Measurements from ENCODE around the gene IPMK. TPM values are rescaled to one million over a fixed set of nuclear protein-coding genes. Genes with fewer than 3 reads are reported as not detected.

Gene IPMK
- total RNA-seq, 1 donor from 2014 or later: 14.3 TPM

- no peak overlapping the region for H3K9ac ChIP-seq
- Mint-ChIP-seq H3K4me1 (no peaks in the 10 kb centered on the region), H3K27me3 (ENCODE audit: insufficient read depth, low read depth) (peaks cover 5% of the 10 kb centered on the region), H3K9me3 (no peaks in the 10 kb centered on the region), H3K36me3 (no peaks in the 10 kb centered on the region), H3K4me3 (no peak overlapping the region), H3K27ac (no peak overlapping the region)
- H3F3A ChIP-seq (ENCODE audit: low read depth): no peaks in the 10 kb centered on the region
- no peak for TF ChIP-seq EZH2phosphoT487 (IDR thresholded peaks at IDR 0.05)
- no peak for TF ChIP-seq CTCF (IDR thresholded peaks at IDR 0.05)
- no peak for TF ChIP-seq EZH2 (IDR thresholded peaks at IDR 0.05)
- no peak for DNase-seq (ENCODE audit: low spot score)
- no peaks in the 10 kb centered on the region for H3K9me3 ChIP-seq (ENCODE audit: low read depth)
- no peak overlapping the region for H3K27ac ChIP-seq
- H2AFZ ChIP-seq (replicated peaks): no peak overlapping the region
- H3K4me1 ChIP-seq: no peaks in the 10 kb centered on the region
- no peaks in the 10 kb centered on the region for H3K36me3 ChIP-seq
- H4K20me1 ChIP-seq (ENCODE audit: low read depth): no peaks in the 10 kb centered on the region
- H3K4me2 ChIP-seq: no peak overlapping the region
- no peak overlapping the region for H3K4me3 ChIP-seq
- H3K27me3 ChIP-seq: no peaks in the 10 kb centered on the region
- H3K79me2 ChIP-seq (ENCODE audit: low read depth): no peaks in the 10 kb centered on the region
Measured at GRCh38 chr10:58174831-58175230, 92.9 kb downstream of the IPMK start.

GRCh38 chr10:58173391-58173790 lies 94.3 kb downstream of the IPMK start:
- Mint-ChIP-seq H3K36me3 (no peaks in the 10 kb centered on the region), H3K27me3 (ENCODE audit: insufficient read depth, low read depth) (peaks cover 5% of the 10 kb centered on the region), H3K4me1 (no peaks in the 10 kb centered on the region), H3K4me3 (no peak overlapping the region), H3K9me3 (no peaks in the 10 kb centered on the region), H3K27ac (no peak overlapping the region)
- Histone ChIP-seq H3K79me2 (ENCODE audit: low read depth) (no peaks in the 10 kb centered on the region), H3K36me3 (no peaks in the 10 kb centered on the region), H3K4me3 (no peak overlapping the region), H3K9ac (no peak overlapping the region), H3K9me3 (ENCODE audit: low read depth) (no peaks in the 10 kb centered on the region), H3K27me3 (no peaks in the 10 kb centered on the region), H4K20me1 (ENCODE audit: low read depth) (no peaks in the 10 kb centered on the region), H3K27ac (no peak overlapping the region), H3F3A (ENCODE audit: low read depth) (no peaks in the 10 kb centered on the region), H2AFZ (replicated peaks) (no peak overlapping the region), H3K4me1 (no peaks in the 10 kb centered on the region), H3K4me2 (no peak overlapping the region)
- TF ChIP-seq EZH2 (IDR thresholded peaks at IDR 0.05) (no peak), EZH2phosphoT487 (IDR thresholded peaks at IDR 0.05) (no peak), CTCF (IDR thresholded peaks at IDR 0.05) (no peak)
- DNase-seq (ENCODE audit: low spot score): no peak

GRCh38 chr10:58171146-58171545 lies 96.5 kb downstream of the IPMK start:
- DNase-seq (ENCODE audit: low spot score): no peak
- no peaks in the 10 kb centered on the region for H3F3A ChIP-seq (ENCODE audit: low read depth)
- no peak overlapping the region for H3K4me2 ChIP-seq
- no peaks in the 10 kb centered on the region for H3K9me3 ChIP-seq (ENCODE audit: low read depth)
- no peaks in the 10 kb centered on the region for H3K36me3 ChIP-seq
- H3K27me3 ChIP-seq: no peaks in the 10 kb centered on the region
- H4K20me1 ChIP-seq (ENCODE audit: low read depth): no peaks in the 10 kb centered on the region
- peaks cover 5% of the 10 kb centered on the region for H3K27me3 Mint-ChIP-seq (ENCODE audit: insufficient read depth, low read depth)
- H2AFZ ChIP-seq (replicated peaks): no peak overlapping the region
- no peak overlapping the region for H3K27ac ChIP-seq
- H3K4me1 Mint-ChIP-seq: no peaks in the 10 kb centered on the region
- no peaks in the 10 kb centered on the region for H3K9me3 Mint-ChIP-seq
- H3K4me1 ChIP-seq: no peaks in the 10 kb centered on the region
- no peak overlapping the region for H3K4me3 ChIP-seq
- H3K79me2 ChIP-seq (ENCODE audit: low read depth): no peaks in the 10 kb centered on the region
- no peaks in the 10 kb centered on the region for H3K36me3 Mint-ChIP-seq
- H3K9ac ChIP-seq: no peak overlapping the region
- no peak overlapping the region for H3K27ac Mint-ChIP-seq
- no peak overlapping the region for H3K4me3 Mint-ChIP-seq
- TF ChIP-seq EZH2phosphoT487 (IDR thresholded peaks at IDR 0.05) (no peak), EZH2 (IDR thresholded peaks at IDR 0.05) (no peak), CTCF (IDR thresholded peaks at IDR 0.05) (no peak)
